BLaER1 (cell line): ENCODE data around the gene HCK.

Experiments
- H3K27ac ChIP-seq: shearing (Covaris generic); formaldehyde crosslinking; 2 replicates; pipeline ENCODE4 v1.8.1; 2022
- H3K27me3 ChIP-seq: shearing (Covaris generic); formaldehyde crosslinking; 2 replicates; pipeline ENCODE4 v1.8.1; 2022
- H3K36me3 ChIP-seq: shearing (Covaris generic); formaldehyde crosslinking; 2 replicates; pipeline ENCODE4 v1.8.1; 2022
- H3K4me1 ChIP-seq: shearing (Covaris generic); formaldehyde crosslinking; 2 replicates; pipeline ENCODE4 v1.8.1; 2022
- H3K4me2 ChIP-seq: shearing (Covaris generic); formaldehyde crosslinking; 2 replicates; pipeline ENCODE4 v1.8.1; 2022
- H3K4me3 ChIP-seq: shearing (Covaris generic); formaldehyde crosslinking; 2 replicates; pipeline ENCODE4 v1.8.1; 2022
- H3K9ac ChIP-seq: shearing (Covaris generic); formaldehyde crosslinking; 2 replicates; pipeline ENCODE4 v1.8.1; 2022
- H3K9me3 ChIP-seq: shearing (Covaris generic); formaldehyde crosslinking; 2 replicates; pipeline ENCODE4 v1.8.1; 2022
- H4K20me1 ChIP-seq: shearing (Covaris generic); formaldehyde crosslinking; 2 replicates; pipeline ENCODE4 v1.8.1; 2022
- Cebpa-rat ChIP-seq: shearing (Covaris generic); IDR thresholded peaks from 2 replicates; pipeline ENCODE4 v1.8.1; 2022

The HCK gene

GRCh38 chr20:32012159-32012688 lies 39.8 kb upstream of the HCK start:
- Histone ChIP-seq H3K4me1 (peaks cover 11% of the 10 kb centered on the region), H3K4me2 (no peak overlapping the region), H3K9me3 (no peaks in the 10 kb centered on the region), H3K4me3 (no peak overlapping the region), H4K20me1 (no peaks in the 10 kb centered on the region), H3K9ac (no peak overlapping the region), H3K27me3 (no peaks in the 10 kb centered on the region; the same call in 1 of the 2 replicates), H3K27ac (no peak overlapping the region), H3K36me3 (no peaks in the 10 kb centered on the region)
- TF ChIP-seq Cebpa-rat: no peak

GRCh38 chr20:32013326-32013725 lies 38.7 kb upstream of the HCK start:
- H3K9me3 ChIP-seq: no peaks in the 10 kb centered on the region
- H4K20me1 ChIP-seq: no peaks in the 10 kb centered on the region
- peaks cover 2% of the 10 kb centered on the region for H3K4me1 ChIP-seq
- no peak overlapping the region for H3K4me3 ChIP-seq
- H3K27ac ChIP-seq: no peak overlapping the region
- no peak overlapping the region for H3K9ac ChIP-seq
- peaks cover 9% of the 10 kb centered on the region; the same call in 1 of the 2 replicates for H3K27me3 ChIP-seq
- no peaks in the 10 kb centered on the region for H3K36me3 ChIP-seq
- no peak for TF ChIP-seq Cebpa-rat
- H3K4me2 ChIP-seq: no peak overlapping the region

GRCh38 chr20:32017711-32018251 lies 34.3 kb upstream of the HCK start:
- H3K9me3 ChIP-seq: no peaks in the 10 kb centered on the region
- H3K27ac ChIP-seq: no peak overlapping the region
- no peaks in the 10 kb centered on the region for H3K36me3 ChIP-seq
- H4K20me1 ChIP-seq: no peaks in the 10 kb centered on the region
- H3K4me2 ChIP-seq: no peak overlapping the region
- peaks cover 12% of the 10 kb centered on the region for H3K4me1 ChIP-seq
- H3K9ac ChIP-seq: no peak overlapping the region
- TF ChIP-seq Cebpa-rat: no peak
- peaks cover 42% of the 10 kb centered on the region for H3K27me3 ChIP-seq
- no peak overlapping the region for H3K4me3 ChIP-seq

- Histone ChIP-seq H3K36me3 (no peaks in the 10 kb centered on the region), H4K20me1 (no peaks in the 10 kb centered on the region), H3K4me3 (peak overlapping the region; percentile 69), H3K27ac (no peak overlapping the region), H3K9ac (peak overlapping the region; percentile 63; the same call in 1 of the 2 replicates), H3K9me3 (no peaks in the 10 kb centered on the region), H3K27me3 (peaks cover 42% of the 10 kb centered on the region), H3K4me1 (peaks cover 12% of the 10 kb centered on the region), H3K4me2 (peak overlapping the region; percentile 89)
- TF ChIP-seq Cebpa-rat: no peak
Observed at GRCh38 chr20:32018269-32019155, 33.5 kb upstream of the HCK start.

- no peaks in the 10 kb centered on the region for H3K9me3 ChIP-seq
- TF ChIP-seq Cebpa-rat: no peak
- peak overlapping the region; percentile 69 for H3K4me3 ChIP-seq
- H3K9ac ChIP-seq: peak overlapping the region; percentile 63; the same call in 1 of the 2 replicates
- H3K27ac ChIP-seq: no peak overlapping the region
- peaks cover 12% of the 10 kb centered on the region for H3K4me1 ChIP-seq
- peaks cover 42% of the 10 kb centered on the region for H3K27me3 ChIP-seq
- no peaks in the 10 kb centered on the region for H4K20me1 ChIP-seq
- no peaks in the 10 kb centered on the region for H3K36me3 ChIP-seq
- H3K4me2 ChIP-seq: peak overlapping the region; percentile 89
Observed at GRCh38 chr20:32019156-32019510, 32.9 kb upstream of the HCK start.

GRCh38 chr20:32019563-32020463 lies 32.2 kb upstream of the HCK start:
- no peak overlapping the region for H3K27ac ChIP-seq
- H3K27me3 ChIP-seq: peaks cover 42% of the 10 kb centered on the region
- no peaks in the 10 kb centered on the region for H3K36me3 ChIP-seq
- peaks cover 17% of the 10 kb centered on the region for H3K4me1 ChIP-seq
- H3K9me3 ChIP-seq: no peaks in the 10 kb centered on the region
- no peaks in the 10 kb centered on the region for H4K20me1 ChIP-seq
- H3K9ac ChIP-seq: no peak overlapping the region
- peak overlapping the region; percentile 89 for H3K4me2 ChIP-seq
- no peak for TF ChIP-seq Cebpa-rat
- peak overlapping the region; percentile 69 for H3K4me3 ChIP-seq

- H3K9ac ChIP-seq: no peak overlapping the region
- H3K4me3 ChIP-seq: no peak overlapping the region
- no peak for TF ChIP-seq Cebpa-rat
- H3K4me2 ChIP-seq: no peak overlapping the region
- H3K27ac ChIP-seq: no peak overlapping the region
- no peaks in the 10 kb centered on the region for H3K36me3 ChIP-seq
- peaks cover 18% of the 10 kb centered on the region for H3K4me1 ChIP-seq
- peaks cover 42% of the 10 kb centered on the region for H3K27me3 ChIP-seq
- no peaks in the 10 kb centered on the region for H4K20me1 ChIP-seq
- no peaks in the 10 kb centered on the region for H3K9me3 ChIP-seq
Observed at GRCh38 chr20:32021091-32021490, 31.0 kb upstream of the HCK start.

GRCh38 chr20:32024683-32025295 lies 27.3 kb upstream of the HCK start:
- H3K4me1 ChIP-seq: peaks cover 13% of the 10 kb centered on the region
- no peak overlapping the region for H3K4me3 ChIP-seq
- no peaks in the 10 kb centered on the region for H3K9me3 ChIP-seq
- no peak overlapping the region for H3K4me2 ChIP-seq
- H3K27me3 ChIP-seq: peaks cover 24% of the 10 kb centered on the region
- no peaks in the 10 kb centered on the region for H3K36me3 ChIP-seq
- no peak overlapping the region for H3K9ac ChIP-seq
- no peak overlapping the region for H3K27ac ChIP-seq
- no peaks in the 10 kb centered on the region for H4K20me1 ChIP-seq
- no peak for TF ChIP-seq Cebpa-rat

- peaks cover 18% of the 10 kb centered on the region; the same call in 1 of the 2 replicates for H3K4me1 ChIP-seq
- no peak overlapping the region for H3K4me3 ChIP-seq
- peaks cover under 1% of the 10 kb centered on the region; the same call in 1 of the 2 replicates for H3K27me3 ChIP-seq
- no peaks in the 10 kb centered on the region for H3K36me3 ChIP-seq
- H3K9me3 ChIP-seq: no peaks in the 10 kb centered on the region
- TF ChIP-seq Cebpa-rat: no peak
- no peak overlapping the region for H3K4me2 ChIP-seq
- no peak overlapping the region for H3K9ac ChIP-seq
- no peak overlapping the region for H3K27ac ChIP-seq
- no peaks in the 10 kb centered on the region for H4K20me1 ChIP-seq
Observed at GRCh38 chr20:32027643-32028042, 24.4 kb upstream of the HCK start.
